A673 (cell line): ENCODE results near the gene BARHL1.

Experiments used
- EZH2 ChIP-seq: fragments of 200-600 bp; sonication (generic); IDR thresholded peaks from 2 replicates; pipeline ENCODE4 v1.6.1; 2017; ENCODE audit warnings: borderline replicate concordance, low read depth, mild to moderate bottlenecking, mixed read lengths, antibody characterized with exemption, low read length; ENCODE audit not compliant: poor library complexity, severe bottlenecking
- TF ChIP-seq, protein P1 (sequence below): fragments of 300-800, 200-600 bp; sonication (generic); conservative IDR thresholded peaks from 2 replicates; pipeline ENCODE4 v1.5.1; 2017; ENCODE audit warnings: low read depth, mild to moderate bottlenecking, antibody characterized with exemption, low read length, moderate library complexity, mixed read lengths

DNA sequence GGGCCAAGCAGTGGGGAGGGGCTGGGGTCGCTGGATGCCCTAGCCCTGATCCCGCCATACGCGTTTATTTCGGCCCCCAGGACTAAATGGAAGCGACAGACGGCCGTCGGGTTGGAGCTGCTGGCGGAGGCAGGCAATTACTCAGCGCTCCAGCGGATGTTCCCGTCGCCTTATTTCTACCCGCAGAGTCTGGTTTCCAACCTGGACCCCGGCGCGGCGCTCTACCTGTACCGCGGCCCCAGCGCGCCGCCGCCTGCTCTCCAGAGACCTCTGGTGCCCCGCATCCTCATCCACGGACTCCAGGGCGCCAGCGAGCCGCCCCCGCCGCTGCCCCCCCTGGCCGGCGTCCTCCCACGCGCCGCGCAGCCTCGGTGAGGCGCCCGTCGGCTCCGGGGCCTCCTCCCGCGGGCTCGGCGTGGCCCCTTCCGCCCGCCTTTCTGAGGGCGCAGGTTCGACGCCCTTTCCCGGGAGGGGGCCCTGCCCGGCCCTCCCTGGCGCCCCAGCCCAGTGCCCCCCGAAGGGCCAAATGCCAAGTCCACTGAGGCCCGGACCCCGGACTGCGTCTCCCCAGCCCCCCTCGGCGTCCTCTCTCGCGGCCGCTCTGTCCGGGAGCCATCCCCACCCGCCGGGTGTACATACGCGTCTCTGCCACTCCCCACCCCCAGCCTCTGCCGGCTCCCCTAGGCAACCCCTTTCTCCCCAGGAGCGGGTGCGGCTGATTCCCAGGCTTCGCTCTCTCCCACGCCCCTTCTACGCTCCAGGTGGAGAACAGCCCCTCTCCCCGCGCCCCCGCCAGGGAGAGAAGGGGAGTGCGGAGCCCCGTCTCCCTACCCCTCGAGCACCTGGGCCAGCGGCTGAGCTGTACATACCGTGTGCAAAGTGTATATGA, 7.0 kb downstream of the BARHL1 start:
- TF ChIP-seq, protein P1, sequence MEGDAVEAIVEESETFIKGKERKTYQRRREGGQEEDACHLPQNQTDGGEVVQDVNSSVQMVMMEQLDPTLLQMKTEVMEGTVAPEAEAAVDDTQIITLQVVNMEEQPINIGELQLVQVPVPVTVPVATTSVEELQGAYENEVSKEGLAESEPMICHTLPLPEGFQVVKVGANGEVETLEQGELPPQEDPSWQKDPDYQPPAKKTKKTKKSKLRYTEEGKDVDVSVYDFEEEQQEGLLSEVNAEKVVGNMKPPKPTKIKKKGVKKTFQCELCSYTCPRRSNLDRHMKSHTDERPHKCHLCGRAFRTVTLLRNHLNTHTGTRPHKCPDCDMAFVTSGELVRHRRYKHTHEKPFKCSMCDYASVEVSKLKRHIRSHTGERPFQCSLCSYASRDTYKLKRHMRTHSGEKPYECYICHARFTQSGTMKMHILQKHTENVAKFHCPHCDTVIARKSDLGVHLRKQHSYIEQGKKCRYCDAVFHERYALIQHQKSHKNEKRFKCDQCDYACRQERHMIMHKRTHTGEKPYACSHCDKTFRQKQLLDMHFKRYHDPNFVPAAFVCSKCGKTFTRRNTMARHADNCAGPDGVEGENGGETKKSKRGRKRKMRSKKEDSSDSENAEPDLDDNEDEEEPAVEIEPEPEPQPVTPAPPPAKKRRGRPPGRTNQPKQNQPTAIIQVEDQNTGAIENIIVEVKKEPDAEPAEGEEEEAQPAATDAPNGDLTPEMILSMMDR = no peak
- peak; percentile 96 for TF ChIP-seq EZH2
